Inflammatory macrophage treated with lipopolysaccharide for 1 hour (primary cell): ENCODE results near the gene NTF4.

ENCODE experiments used
- DNase-seq, 2 donors: peaks; one replicate each; pipeline ENCODE4 v3.0.0-alpha.2; 2020 to 2022

The NTF4 gene

GRCh38 chr19:49086296-49086695 lies 21.7 kb upstream of the NTF4 start:
- no peak for DNase-seq

GRCh38 chr19:49085868-49086232 lies 21.2 kb upstream of the NTF4 start:
- peak in 1 of 2 donors; percentile 3 for DNase-seq

- peak; percentile 98 for DNase-seq
Observed at GRCh38 chr19:49085020-49085867, 20.6 kb upstream of the NTF4 start, which contains the start of gene SNRNP70. SNRNP70 (plus strand) TSS chr19:49085451; CDS start chr19:49086415, 964 bp downstream.

GRCh38 chr19:49084206-49085019 lies 19.8 kb upstream of the NTF4 start:
- DNase-seq: no peak

GRCh38 chr19:49081273-49081672 lies 16.7 kb upstream of the NTF4 start:
- DNase-seq: no peak

- no peak for DNase-seq
Observed at GRCh38 chr19:49080392-49080791, 15.8 kb upstream of the NTF4 start.

- peak in 1 of 2 donors; percentile 27 for DNase-seq
Observed at GRCh38 chr19:49074869-49075268, 10.3 kb upstream of the NTF4 start.

GRCh38 chr19:49073514-49074378 lies 9.1 kb upstream of the NTF4 start:
- DNase-seq: peak; percentile 14 to 19

GRCh38 chr19:49071860-49072547 lies 7.4 kb upstream of the NTF4 start:
- no peak for DNase-seq

GRCh38 chr19:49070416-49070815 lies 5.8 kb upstream of the NTF4 start:
- no peak for DNase-seq

- DNase-seq: no peak
Observed at GRCh38 chr19:49069026-49069425, 4.4 kb upstream of the NTF4 start.

- no peak for DNase-seq
Observed at GRCh38 chr19:49067554-49067953, 2.9 kb upstream of the NTF4 start.

GRCh38 chr19:49065905-49066512 lies 1.4 kb upstream of the NTF4 start:
- no peak for DNase-seq

GRCh38 chr19:49064029-49064629 lies 489 bp downstream of the NTF4 start:
- DNase-seq: no peak

GRCh38 chr19:49061445-49061844 lies 3.2 kb downstream of the NTF4 start:
- no peak for DNase-seq

- no peak for DNase-seq
Observed at GRCh38 chr19:49061000-49061399, 3.6 kb downstream of the NTF4 start.

- DNase-seq: no peak
Observed at GRCh38 chr19:49059053-49059452, 5.6 kb downstream of the NTF4 start.

GRCh38 chr19:49058562-49058961 lies 6.1 kb downstream of the NTF4 start:
- DNase-seq: no peak

GRCh38 chr19:49057636-49058234 lies 6.9 kb downstream of the NTF4 start, which contains the start of gene CGB7:
CGB7 (minus strand) TSS chr19:49057749; CDS start chr19:49055375, 2,374 bp downstream.
- peak; percentile 29 to 72 for DNase-seq

GRCh38 chr19:49056902-49057596 lies 7.6 kb downstream of the NTF4 start:
- DNase-seq: peak in 1 of 2 donors; percentile 8
